ENCODE data around the gene FHDC1.

The FHDC1 gene

GRCh38 chr4:152937336-152938236 lies 1.5 kb downstream of the FHDC1 start:
- DNase-seq = no peak

GRCh38 chr4:152938237-152938947 lies 2.3 kb downstream of the FHDC1 start:
- DNase-seq = no peak

- no peak for DNase-seq
Measured at GRCh38 chr4:152939621-152940020, 3.5 kb downstream of the FHDC1 start.

GRCh38 chr4:152940461-152940860 lies 4.3 kb downstream of the FHDC1 start:
- DNase-seq = no peak

GRCh38 chr4:152941411-152941810 lies 5.3 kb downstream of the FHDC1 start:
- no peak for DNase-seq

- DNase-seq = no peak
Measured at GRCh38 chr4:152942346-152942745, 6.2 kb downstream of the FHDC1 start.

- no peak for DNase-seq
Measured at GRCh38 chr4:152943672-152944071, 7.5 kb downstream of the FHDC1 start.

GRCh38 chr4:152944666-152945320 lies 8.7 kb downstream of the FHDC1 start:
- no peak for DNase-seq

GRCh38 chr4:152945639-152946038 lies 9.5 kb downstream of the FHDC1 start:
- DNase-seq = no peak

GRCh38 chr4:152946446-152946845 lies 10.3 kb downstream of the FHDC1 start:
- no peak for DNase-seq

- DNase-seq = no peak
Measured at GRCh38 chr4:152947311-152947710, 11.2 kb downstream of the FHDC1 start.

GRCh38 chr4:152949930-152950329 lies 13.8 kb downstream of the FHDC1 start:
- no peak for DNase-seq

- DNase-seq = no peak
Measured at GRCh38 chr4:152950402-152951274, 14.5 kb downstream of the FHDC1 start.

- no peak for DNase-seq
Measured at GRCh38 chr4:152951348-152951747, 15.2 kb downstream of the FHDC1 start.

- no peak for DNase-seq
Measured at GRCh38 chr4:152953514-152953913, 17.4 kb downstream of the FHDC1 start.

GRCh38 chr4:152954741-152955140 lies 18.6 kb downstream of the FHDC1 start:
- no peak for DNase-seq

- DNase-seq = no peak
Measured at GRCh38 chr4:152956147-152956546, 20.0 kb downstream of the FHDC1 start.

- no peak for DNase-seq
Measured at GRCh38 chr4:152956650-152957436, 20.7 kb downstream of the FHDC1 start.

GRCh38 chr4:152957437-152958171 lies 21.5 kb downstream of the FHDC1 start:
- DNase-seq = no peak

GRCh38 chr4:152959080-152959479 lies 23.0 kb downstream of the FHDC1 start:
- DNase-seq = no peak

GRCh38 chr4:152960082-152960481 lies 24.0 kb downstream of the FHDC1 start:
- DNase-seq = no peak

All from KG1 (cell line).